ENCODE results near the gene FITM1.

The FITM1 gene

GRCh38 chr14:24143511-24143910, 13.1 kb downstream of the FITM1 start:
- no peak for DNase-seq

DNA sequence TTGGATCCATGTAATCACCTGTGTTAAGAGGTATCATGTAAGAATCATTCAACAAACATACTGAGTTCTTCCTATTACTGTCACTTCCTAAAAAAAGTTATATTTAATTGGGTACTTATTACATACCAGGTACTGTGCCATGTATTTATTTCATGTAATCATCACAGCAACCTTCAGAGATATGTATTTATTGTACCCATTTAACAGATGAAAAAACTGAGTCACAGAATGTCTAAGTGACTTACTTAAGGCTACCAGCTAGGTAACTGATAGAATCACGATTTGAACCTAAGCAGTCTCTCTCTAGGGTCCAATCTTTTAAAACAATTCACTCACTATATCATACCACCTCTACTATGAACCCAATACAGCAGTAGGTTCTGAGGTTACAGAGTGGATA, 14.0 kb downstream of the FITM1 start:
- no peak for DNase-seq

DNA sequence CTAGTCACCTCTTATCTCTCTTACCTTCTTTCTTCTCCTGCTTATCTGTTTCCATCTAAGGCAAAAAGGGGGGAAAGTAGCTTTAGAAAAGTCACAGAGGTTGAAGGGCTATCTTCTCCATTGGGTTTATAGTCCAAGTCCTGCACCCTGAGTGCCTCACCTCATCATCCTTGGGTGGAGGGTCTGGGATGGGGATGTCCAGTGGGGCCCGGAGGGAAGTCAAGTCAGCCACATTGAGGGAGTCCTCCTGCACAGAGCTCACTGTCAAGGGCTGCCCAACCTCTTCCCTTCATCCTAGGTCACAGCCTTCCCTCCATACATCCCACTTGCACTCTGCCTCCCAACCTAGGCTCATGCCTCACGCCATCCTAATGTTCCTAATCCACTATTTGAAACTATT, 14.8 kb downstream of the FITM1 start:
- DNase-seq, result no peak

DNA sequence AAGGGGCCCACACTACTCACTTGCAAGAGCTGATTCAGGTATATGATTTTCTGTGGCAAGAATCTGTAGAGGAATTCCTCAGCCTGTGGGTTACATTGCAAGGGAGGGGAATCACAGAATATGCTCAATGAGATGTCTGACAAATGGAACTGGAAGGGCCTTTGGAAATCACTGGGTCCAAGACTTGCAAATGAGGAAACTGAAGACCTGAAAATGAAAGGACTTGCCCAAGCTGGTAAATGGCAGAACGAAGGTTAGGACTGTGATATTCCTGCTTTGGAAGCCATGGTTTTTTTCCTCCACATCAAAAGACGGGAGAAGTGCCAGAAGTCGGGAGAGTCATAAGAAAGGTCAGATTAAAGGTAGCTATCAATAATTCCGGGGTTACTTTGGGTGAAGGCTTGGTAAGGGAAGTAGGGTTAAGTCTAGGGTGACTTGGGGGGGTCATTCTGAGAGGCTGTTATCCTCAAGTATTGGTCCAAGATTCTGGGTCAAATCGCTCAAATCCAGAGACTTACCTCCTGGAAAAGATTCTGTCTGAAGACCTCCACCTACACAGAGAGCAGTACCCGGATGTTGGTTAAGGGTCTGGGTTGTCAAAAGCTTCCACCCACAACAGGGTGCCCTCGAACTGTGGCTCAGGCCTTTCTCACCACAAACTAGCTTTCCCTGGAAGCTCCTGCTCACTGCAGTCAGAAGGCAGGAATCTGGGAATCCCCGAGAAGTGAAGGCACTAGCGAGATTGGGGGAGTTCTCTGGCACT, 15.4 kb downstream of the FITM1 start:
- DNase-seq, result no peak

GRCh38 chr14:24146453-24146977, 16.1 kb downstream of the FITM1 start, which contains the start of gene PSME2:
Gene PSME2, minus strand, starts transcription at chr14:24146610. Its CDS starts 29 bp downstream, at chr14:24146581.
- DNase-seq, result peak; percentile 94 to 96

DNA sequence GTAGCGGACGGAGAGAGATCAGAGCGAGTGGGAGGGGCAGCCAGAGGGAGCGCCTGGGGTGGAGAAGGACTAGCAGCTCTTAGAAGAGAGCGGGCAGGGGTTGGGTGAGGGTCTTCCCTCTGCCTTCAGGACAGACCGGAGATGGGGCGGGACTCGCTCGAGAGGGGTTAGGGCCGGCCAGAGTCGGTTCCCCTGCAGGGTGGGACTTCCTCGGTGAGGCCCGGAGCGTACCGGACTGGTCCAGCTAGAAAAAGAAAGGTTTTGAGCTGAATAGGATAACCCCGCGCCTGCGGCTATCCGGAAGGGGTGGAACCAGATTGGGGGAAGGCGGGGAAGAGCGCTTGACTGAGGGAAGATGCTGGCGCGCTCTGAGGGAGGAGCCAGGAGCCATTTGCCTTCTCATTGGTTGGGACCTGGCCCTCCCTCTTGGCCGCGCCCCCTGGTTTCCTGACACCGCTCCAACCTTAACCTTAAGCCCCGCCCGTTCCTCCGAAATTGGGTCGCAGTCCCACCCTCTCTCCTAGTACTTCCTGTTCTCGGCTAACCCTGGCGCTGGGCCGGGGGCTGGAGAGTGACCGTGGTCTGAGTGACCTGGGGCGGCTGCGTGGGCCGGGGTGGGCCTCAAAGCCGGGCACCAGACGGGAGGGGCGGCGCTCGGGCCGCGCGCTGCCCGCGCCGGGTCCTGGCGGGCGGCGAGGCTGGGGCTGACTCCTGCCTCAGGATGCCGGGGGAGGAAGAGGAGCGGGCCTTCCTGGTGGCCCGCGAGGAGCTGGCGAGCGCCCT, 16.7 kb downstream of the FITM1 start, which contains the start of gene RNF31:
Gene RNF31 (plus strand): TSS at position 521 of the 783 bp plus-strand sequence. CDS start 201 bp downstream, at position 722.
- DNase-seq, result peak; percentile 99

DNA sequence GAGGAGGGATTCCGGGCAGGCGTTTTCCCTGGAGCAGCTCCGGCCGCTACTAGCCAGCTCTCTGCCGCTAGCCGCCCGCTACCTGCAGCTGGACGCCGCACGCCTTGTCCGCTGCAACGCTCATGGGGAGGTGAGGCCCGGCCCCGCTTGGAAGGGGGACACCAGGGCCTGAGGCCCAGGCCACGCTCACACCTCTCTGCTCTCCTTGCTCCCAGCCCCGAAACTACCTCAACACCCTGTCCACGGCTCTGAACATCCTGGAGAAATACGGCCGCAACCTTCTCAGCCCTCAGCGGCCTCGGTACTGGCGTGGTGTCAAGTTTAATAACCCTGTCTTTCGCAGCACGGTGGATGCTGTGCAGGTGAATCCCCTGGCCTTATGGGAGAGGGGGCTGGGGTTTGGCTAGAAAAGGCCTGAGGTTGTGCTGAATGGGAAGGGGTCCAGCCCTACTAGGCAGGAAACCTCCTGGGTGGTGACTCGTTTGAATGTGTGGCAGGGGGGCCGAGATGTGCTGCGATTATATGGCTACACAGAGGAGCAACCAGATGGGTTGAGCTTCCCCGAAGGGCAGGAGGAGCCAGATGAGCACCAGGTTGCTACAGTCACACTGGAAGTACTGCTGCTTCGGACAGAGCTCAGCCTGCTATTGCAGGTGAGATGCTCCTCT, 17.4 kb downstream of the FITM1 start:
- no peak for DNase-seq

- DNase-seq, result no peak
These were observed 19.0 kb downstream of the FITM1 start for GRCh38 chr14:24149302-24149969.

GRCh38 chr14:24150061-24150460, 19.6 kb downstream of the FITM1 start:
- DNase-seq, result no peak

DNA sequence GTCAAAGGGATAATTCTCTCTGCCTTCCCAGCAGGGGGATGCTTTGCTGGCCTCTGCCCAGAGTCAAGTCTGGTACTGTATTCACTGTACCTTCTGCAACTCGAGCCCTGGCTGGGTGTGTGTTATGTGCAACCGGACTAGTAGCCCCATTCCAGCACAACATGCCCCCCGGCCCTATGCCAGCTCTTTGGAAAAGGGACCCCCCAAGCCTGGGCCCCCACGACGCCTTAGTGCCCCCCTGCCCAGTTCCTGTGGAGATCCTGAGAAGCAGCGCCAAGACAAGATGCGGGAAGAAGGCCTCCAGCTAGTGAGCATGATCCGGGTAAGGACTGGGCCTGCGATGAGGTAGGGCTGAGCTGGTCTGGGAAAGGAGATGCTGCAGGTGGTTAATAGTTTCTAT, 20.1 kb downstream of the FITM1 start:
- DNase-seq, result no peak

DNA sequence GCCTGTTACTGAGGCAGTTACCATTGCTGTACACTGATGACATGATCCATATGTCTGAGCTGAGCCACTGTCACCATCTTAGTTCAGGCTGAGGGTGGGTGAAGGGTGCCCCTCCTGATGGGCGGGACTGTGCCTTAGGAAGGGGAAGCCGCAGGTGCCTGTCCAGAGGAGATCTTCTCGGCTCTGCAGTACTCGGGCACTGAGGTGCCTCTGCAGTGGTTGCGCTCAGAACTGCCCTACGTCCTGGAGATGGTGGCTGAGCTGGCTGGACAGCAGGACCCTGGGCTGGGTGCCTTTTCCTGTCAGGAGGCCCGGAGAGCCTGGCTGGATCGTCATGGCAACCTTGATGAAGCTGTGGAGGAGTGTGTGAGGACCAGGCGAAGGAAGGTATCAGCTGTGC, 20.5 kb downstream of the FITM1 start:
- no peak for DNase-seq

DNA sequence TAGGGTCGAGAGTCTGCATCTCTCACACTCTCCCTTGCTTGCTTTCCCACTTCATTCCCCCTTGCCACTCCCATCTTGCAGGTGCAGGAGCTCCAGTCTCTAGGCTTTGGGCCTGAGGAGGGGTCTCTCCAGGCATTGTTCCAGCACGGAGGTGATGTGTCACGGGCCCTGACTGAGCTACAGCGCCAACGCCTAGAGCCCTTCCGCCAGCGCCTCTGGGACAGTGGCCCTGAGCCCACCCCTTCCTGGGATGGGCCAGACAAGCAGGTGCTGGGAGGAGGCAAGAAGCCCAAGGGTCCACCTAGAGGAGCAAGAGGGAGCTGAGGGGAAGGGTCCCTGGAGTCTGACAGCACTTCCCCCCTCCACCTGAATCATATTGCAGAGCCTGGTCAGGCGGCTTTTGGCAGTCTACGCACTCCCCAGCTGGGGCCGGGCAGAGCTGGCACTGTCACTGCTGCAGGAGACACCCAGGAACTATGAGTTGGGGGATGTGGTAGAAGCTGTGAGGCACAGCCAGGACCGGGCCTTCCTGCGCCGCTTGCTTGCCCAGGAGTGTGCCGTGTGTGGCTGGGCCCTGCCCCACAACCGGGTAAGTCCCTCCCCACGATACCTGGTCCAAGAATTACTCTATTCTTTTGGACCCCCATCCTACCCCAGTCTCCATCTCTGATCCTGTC, 21.1 kb downstream of the FITM1 start:
- DNase-seq, result no peak

- no peak for DNase-seq
These were observed 24.6 kb downstream of the FITM1 start for GRCh38 chr14:24155100-24155499.

GRCh38 chr14:24156840-24157239, 26.4 kb downstream of the FITM1 start:
- no peak for DNase-seq

DNA sequence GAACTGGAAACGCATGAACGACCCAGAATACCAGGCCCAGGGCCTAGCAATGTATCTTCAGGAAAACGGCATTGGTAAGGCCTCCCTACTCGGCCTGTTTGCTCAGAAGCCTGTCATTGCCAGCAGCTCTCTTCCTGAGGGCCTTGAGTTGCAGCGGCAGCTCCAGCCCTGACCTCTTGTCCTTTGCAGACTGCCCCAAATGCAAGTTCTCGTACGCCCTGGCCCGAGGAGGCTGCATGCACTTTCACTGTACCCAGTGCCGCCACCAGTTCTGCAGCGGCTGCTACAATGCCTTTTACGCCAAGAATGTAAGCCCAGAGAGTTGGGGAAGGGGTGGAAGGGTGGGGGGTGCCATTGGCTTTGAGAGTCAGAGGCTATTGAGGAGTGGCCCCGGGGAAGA, 26.9 kb downstream of the FITM1 start:
- no peak for DNase-seq

- no peak for DNase-seq
These were observed 29.5 kb downstream of the FITM1 start for GRCh38 chr14:24159777-24160498.

- DNase-seq, result no peak
These were observed 30.0 kb downstream of the FITM1 start for GRCh38 chr14:24160499-24160849.

DNA sequence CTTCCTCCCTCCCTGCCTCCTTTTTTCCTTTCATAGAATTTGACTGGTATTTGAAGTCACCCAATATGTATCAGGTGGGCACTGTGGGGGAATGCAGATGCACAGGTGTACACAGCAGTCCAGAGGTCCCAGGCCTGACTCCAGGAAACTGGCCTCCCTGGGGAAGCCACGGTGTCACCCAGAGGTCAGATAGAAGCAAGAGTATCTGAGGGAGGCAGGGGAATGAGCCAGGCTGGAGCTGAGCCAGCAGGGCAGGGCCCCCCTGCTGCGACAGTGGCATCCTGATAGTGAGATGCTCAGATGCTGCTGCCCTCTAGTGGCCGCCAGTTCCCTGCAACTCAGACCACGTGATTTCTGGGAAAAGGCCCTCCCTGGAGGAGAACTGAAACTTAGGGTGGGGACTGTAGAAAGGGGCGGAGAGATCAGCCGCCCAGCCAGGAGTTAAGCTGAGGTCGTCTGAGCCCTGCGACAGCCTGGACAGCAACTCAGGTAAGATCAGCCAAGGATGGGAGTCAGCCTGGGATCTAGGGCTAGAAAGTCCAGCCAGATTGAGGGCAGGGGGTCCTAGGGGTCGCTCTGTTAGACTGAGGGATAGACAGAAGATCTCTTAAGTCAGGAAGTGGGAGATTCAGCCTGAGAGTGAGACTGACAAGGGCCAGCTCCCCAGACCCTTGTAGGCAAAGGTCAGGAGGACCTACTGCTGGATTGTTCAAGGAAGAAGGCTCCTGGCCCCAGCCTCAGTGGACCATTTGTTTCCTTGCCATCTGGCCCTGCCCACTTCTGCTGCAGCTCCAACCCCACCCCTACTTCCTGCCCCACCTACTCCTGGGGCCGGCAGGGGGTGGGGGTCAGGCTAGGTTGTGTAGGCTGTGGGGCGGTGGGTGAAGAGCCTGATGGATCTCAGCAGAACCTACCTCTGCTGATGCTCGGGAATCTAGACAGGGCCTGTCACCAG, 30.7 kb downstream of the FITM1 start, which contains the start of gene IRF9:
Gene IRF9 (plus strand): TSS at position 416 of the 955 bp plus-strand sequence. CDS start 880 bp downstream, outside the sequence.
- peak; percentile 98 to 99 for DNase-seq

- DNase-seq, result peak; percentile 37 to 53
These were observed 31.6 kb downstream of the FITM1 start for GRCh38 chr14:24162093-24162492.

DNA sequence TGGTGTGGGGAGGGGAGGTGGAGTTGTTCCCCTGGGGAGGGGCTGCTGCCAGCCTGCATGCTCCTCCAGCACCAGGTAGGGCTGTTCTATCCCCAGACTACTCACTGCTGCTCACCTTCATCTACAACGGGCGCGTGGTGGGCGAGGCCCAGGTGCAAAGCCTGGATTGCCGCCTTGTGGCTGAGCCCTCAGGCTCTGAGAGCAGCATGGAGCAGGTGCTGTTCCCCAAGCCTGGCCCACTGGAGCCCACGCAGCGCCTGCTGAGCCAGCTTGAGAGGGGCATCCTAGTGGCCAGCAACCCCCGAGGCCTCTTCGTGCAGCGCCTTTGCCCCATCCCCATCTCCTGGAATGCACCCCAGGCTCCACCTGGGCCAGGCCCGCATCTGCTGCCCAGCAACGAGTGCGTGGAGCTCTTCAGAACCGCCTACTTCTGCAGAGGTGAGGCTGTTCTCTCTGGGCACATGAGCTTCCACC, 34.1 kb downstream of the FITM1 start:
- no peak for DNase-seq

Data from activated CD4-positive, alpha-beta T cell treated with anti-CD3 and anti-CD28 coated beads, Interleukin-2, amount 50 U/mL, for 48 hours (primary cell).